K562 (cell line): ENCODE data around the gene MAST4. TPM values are rescaled to one million over a fixed set of nuclear protein-coding genes. Genes with fewer than 3 reads are reported as not detected.

Source experiments
- ATAC-seq: fragments of 200-7000 bp; cut with Tn5 transposase; 3 replicates; pipeline ENCODE4 v1.9.1; 2020; ENCODE audit warnings: moderate library complexity
- BruUV-seq: library from RNA; stranded (reverse); fragments of 400-500 nt; replicated peaks from 2 replicates; lab custom pipeline; 2021; lab: Mats Ljungman, UMichigan
- CTCF ChIA-PET: fragments of 300-600 bp; formaldehyde crosslinking; extraction: SDS; loops from one replicate; lab custom pipeline; 2021; ENCODE audit warnings: low intra/inter-chr PET ratio; lab: Yijun Ruan, JAX
- POLR2A ChIA-PET: fragments of 300-600, 350-650 bp; sonication (Branson Sonifier 250); formaldehyde crosslinking; extraction: SDS; loops from one replicate; lab custom pipeline; 2021; ENCODE audit warnings: antibody characterized with exemption, inconsistent platforms; lab: Yijun Ruan, JAX
- DNase-seq, 4 experiments: peaks; one replicate each; pipeline versions ENCODE4 v3.0.0 to v3.0.0-alpha.2; 2011 to 2018; ENCODE audit warnings: low spot score in 3 of 4, mixed read lengths in 3 of 4; ENCODE audit errors: extremely low read depth in 1 of 4
- FAIRE-seq: peaks from 2 replicates; lab custom pipeline; 2011; peaks lifted over from hg19 to GRCh38; lab: Jason Lieb, UNC
- H2AFZ ChIP-seq: 2 replicates; pipeline ENCODE4 v1.6.0; 2011; ENCODE audit warnings: low read depth, low read length, control low read depth, inconsistent platforms
- H3K27ac ChIP-seq: fragments of 200-600 bp; 3 replicates; pipeline ENCODE4 v1.8.0; 2011; ENCODE audit warnings: low read depth, mild to moderate bottlenecking, control low read depth, inconsistent platforms, low read length, moderate library complexity, mixed read lengths; ENCODE audit errors: extremely low read depth
- H3K27me3 ChIP-seq, 2 experiments: fragments of 300-600 bp in 1 of 2; 2 replicates in 1 of 2; 3 replicates in 1 of 2; pipeline versions ENCODE4 v1.6.0 to v1.8.0; 2011; ENCODE audit warnings: inconsistent platforms in 2 of 2, low read length in 2 of 2, mild to moderate bottlenecking in 1 of 2, mixed read lengths in 1 of 2, moderate library complexity in 1 of 2; ENCODE audit not compliant: control insufficient read depth in 2 of 2, insufficient read depth in 2 of 2
- H3K36me3 ChIP-seq: fragments of 300-600 bp; 3 replicates; pipeline ENCODE4 v1.8.0; 2011; ENCODE audit warnings: mild to moderate bottlenecking, low read length, inconsistent platforms; ENCODE audit not compliant: control insufficient read depth, insufficient read depth
- H3K4me1 ChIP-seq, 2 experiments: fragments of 200-600 bp in 1 of 2; replicated peaks in 1 of 2; 2 replicates in 1 of 2; 3 replicates in 1 of 2; pipeline versions ENCODE4 v1.5.1 to v1.8.0; 2011; ENCODE audit warnings: inconsistent platforms in 2 of 2, low read length in 2 of 2, mild to moderate bottlenecking in 1 of 2, mixed read lengths in 1 of 2, moderate library complexity in 1 of 2; ENCODE audit not compliant: control insufficient read depth in 2 of 2, insufficient read depth in 2 of 2
- H3K4me2 ChIP-seq: 2 replicates; pipeline ENCODE4 v1.6.1; 2011; ENCODE audit warnings: low read length, control low read depth, inconsistent platforms, mixed read lengths; ENCODE audit not compliant: insufficient read depth
- H3K4me3 ChIP-seq: fragments of 200-600 bp; sonication (generic), shearing (Covaris generic); 2 replicates; pipeline ENCODE4 v1.5.1; 2016; ENCODE audit warnings: control low read depth, inconsistent platforms
- H3K79me2 ChIP-seq: fragments of 200-600 bp; 3 replicates; pipeline ENCODE4 v1.8.0; 2011; ENCODE audit warnings: low read length, inconsistent platforms; ENCODE audit not compliant: control insufficient read depth, insufficient read depth
- H3K9ac ChIP-seq, 2 experiments: 2 replicates each; pipeline versions ENCODE4 v1.6.0 to v1.6.1; 2011; ENCODE audit warnings: low read depth in 2 of 2, low read length in 2 of 2, control low read depth in 1 of 2, inconsistent platforms in 1 of 2, mild to moderate bottlenecking in 1 of 2, mixed read lengths in 1 of 2; ENCODE audit not compliant: insufficient read depth in 1 of 2
- H3K9me1 ChIP-seq: one replicate; pipeline ENCODE4 v1.6.0; 2011; ENCODE audit warnings: inconsistent platforms, mild to moderate bottlenecking, low read length, moderate library complexity; ENCODE audit not compliant: control insufficient read depth, insufficient read depth
- H3K9me3 ChIP-seq: replicated peaks from 2 replicates; pipeline ENCODE4 v1.5.1; 2011; ENCODE audit warnings: low read depth, low read length, inconsistent platforms; ENCODE audit not compliant: control insufficient read depth, insufficient read depth
- H4K20me1 ChIP-seq: replicated peaks from 2 replicates; pipeline ENCODE4 v1.6.1; 2011; ENCODE audit warnings: low read length, inconsistent platforms, mixed read lengths; ENCODE audit not compliant: control insufficient read depth, insufficient read depth
- NCOA6 ChIP-seq: fragments of 450-650 bp; IDR thresholded peaks from 2 replicates; pipeline ENCODE4 v1.6.1; 2017; ENCODE audit warnings: mild to moderate bottlenecking
- RBM25 ChIP-seq: fragments of 200-400 bp; formaldehyde crosslinking; IDR thresholded peaks from 2 replicates; pipeline ENCODE4 v1.6.1; 2018; ENCODE audit warnings: low read length, low read depth, moderate library complexity; ENCODE audit not compliant: severe bottlenecking
- WGBS: fragments of 100-300 bp; shearing (Covaris generic); methylation state at CpG from one replicate; pipeline ENCODE4 v1.1.6; 2016; ENCODE audit warnings: low coverage, mixed read lengths; ENCODE audit not compliant: insufficient coverage; ENCODE audit errors: missing lambda C conversion rate; 5-methylcytosine and 5-hydroxymethylcytosine counted together
- in situ Hi-C: fragments of 300-500 bp; cut with MboI; formaldehyde crosslinking; loops from 4 replicates; pipeline ENCODE4 v1.15.0; 2018; ENCODE audit warnings: inconsistent platforms, mixed read lengths
- intact Hi-C: fragments of 100-400 bp; cut with micrococcal nuclease; formaldehyde crosslinking; loops from 2 replicates; pipeline ENCODE4 v1.14.2; 2022
- polyA plus RNA-seq, 8 experiments: library from polyadenylated mRNA; depleted of rRNA in 4 of 8; stranded (reverse) in 5 of 8; unstranded in 3 of 8; fragments of >200 nt; fragmentation: Nextera tagmentation in 2 of 8; fragmentation: Illumina TruSeq in 1 of 8; extraction: Ambion mirVana in 2 of 8; extraction: Trizol in 1 of 8; gene quantifications; 2 replicates each; pipeline versions ENCODE4 v1.2.1 to v1.2.3, GENCODE V29; 2011 to 2014; ENCODE audit warnings: inconsistent platforms in 1 of 8, missing spikeins in 1 of 8
- total RNA-seq, 7 experiments: library from RNA; depleted of rRNA in 6 of 7; stranded (reverse); fragments of >200 nt in 6 of 7; fragmentation: Illumina TruSeq in 2 of 7; extraction: Trizol in 2 of 7; gene quantifications; 2 replicates each; pipeline versions ENCODE4 v1.2.1 to v1.2.3, GENCODE V29; 2011 to 2021; ENCODE audit warnings: low replicate concordance in 1 of 7
- TF ChIP-seq, protein P1 (sequence below): sonication (generic); formaldehyde crosslinking; IDR thresholded peaks from 2 replicates; pipeline ENCODE4 v1.5.0; 2020; ENCODE audit warnings: missing genetic modification reagents

MAST4 gene
- total and polyA plus RNA-seq, 9 of the 15 experiments (the other 6 are each of a cell fraction or from before 2014, with no cell fraction given), result 0.88 to 10.1 (median 5.2) TPM

GRCh38 chr5:66713998-66714397 lies 117.8 kb downstream of the MAST4 start:
- in situ Hi-C loops, result no loop called here
- no peaks in the 10 kb centered on the region for H3K4me1 ChIP-seq
- DNase-seq, result peak in 1 of 4 experiments; percentile 2
- BruUV-seq, result no TSS peak
- no peak for ATAC-seq
- H3K4me3 ChIP-seq, result no peak overlapping the region
- ChIA-PET CTCF (no interaction called here), POLR2A (no interaction called here)
- H3K9ac ChIP-seq, result no peak overlapping the region
- intact Hi-C loops, result no loop called here
- no peaks in the 10 kb centered on the region for H3K36me3 ChIP-seq
- H4K20me1 ChIP-seq, result no peaks in the 10 kb centered on the region
- H3K27ac ChIP-seq, result no peak overlapping the region
- H3K79me2 ChIP-seq, result no peaks in the 10 kb centered on the region
- H3K9me3 ChIP-seq, result no peaks in the 10 kb centered on the region
- H3K27me3 ChIP-seq, result no peaks in the 10 kb centered on the region
- peak; percentile 28 for TF ChIP-seq RBM25
- no peak for TF ChIP-seq NCOA6
- TF ChIP-seq, protein P1, sequence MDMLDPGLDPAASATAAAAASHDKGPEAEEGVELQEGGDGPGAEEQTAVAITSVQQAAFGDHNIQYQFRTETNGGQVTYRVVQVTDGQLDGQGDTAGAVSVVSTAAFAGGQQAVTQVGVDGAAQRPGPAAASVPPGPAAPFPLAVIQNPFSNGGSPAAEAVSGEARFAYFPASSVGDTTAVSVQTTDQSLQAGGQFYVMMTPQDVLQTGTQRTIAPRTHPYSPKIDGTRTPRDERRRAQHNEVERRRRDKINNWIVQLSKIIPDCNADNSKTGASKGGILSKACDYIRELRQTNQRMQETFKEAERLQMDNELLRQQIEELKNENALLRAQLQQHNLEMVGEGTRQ (CRISPR knock-in tag), result no peak
- no peak overlapping the region for H2AFZ ChIP-seq
- H3K4me2 ChIP-seq, result no peak overlapping the region
- FAIRE-seq, result no peak
- WGBS, result 4% methylated on average over 3 of the region's 3 CpGs
- H3K9me1 ChIP-seq, result no peaks in the 10 kb centered on the region
